MM.1S (cell line): Measurements from ENCODE around the gene EPHB1.

Source experiments
- DNase-seq: peaks from one replicate; pipeline ENCODE4 v3.0.0-alpha.2; 2015
- H2AFZ ChIP-seq: fragments of 300-600 bp; sonication (generic); 2 replicates; pipeline ENCODE4 v1.6.0; 2016; ENCODE audit warnings: antibody characterized with exemption, low read length
- H3F3A ChIP-seq: fragments of 300-600 bp; sonication (generic); 2 replicates; pipeline ENCODE4 v1.6.1; 2016; ENCODE audit warnings: mild to moderate bottlenecking, antibody characterized with exemption, low read length, moderate library complexity, mixed read lengths; ENCODE audit not compliant: insufficient read depth
- H3K27ac ChIP-seq: fragments of 300-600 bp; sonication (generic); 2 replicates; pipeline ENCODE4 v1.5.1; 2016; ENCODE audit warnings: mild to moderate bottlenecking, low read length
- H3K27me3 ChIP-seq: fragments of 300-600 bp; sonication (generic); replicated peaks from 2 replicates; pipeline ENCODE4 v1.6.0; 2016; ENCODE audit warnings: low read length; ENCODE audit not compliant: insufficient read depth
- H3K36me3 ChIP-seq: fragments of 300-600 bp; sonication (generic); replicated peaks from 2 replicates; pipeline ENCODE4 v1.6.1; 2016; ENCODE audit warnings: mild to moderate bottlenecking, low read length, mixed read lengths; ENCODE audit not compliant: insufficient read depth
- H3K4me1 ChIP-seq: fragments of 300-600 bp; sonication (generic); 2 replicates; pipeline ENCODE4 v1.6.1; 2016; ENCODE audit warnings: low read length, mixed read lengths
- H3K4me2 ChIP-seq: fragments of 300-600 bp; sonication (generic); 2 replicates; pipeline ENCODE4 v1.6.0; 2016; ENCODE audit warnings: low read depth, low read length
- H3K4me3 ChIP-seq: fragments of 300-600 bp; sonication (generic); 2 replicates; pipeline ENCODE4 v1.5.1; 2016; ENCODE audit warnings: low read length, mixed read lengths
- H3K79me2 ChIP-seq: fragments of 300-600 bp; sonication (generic); 2 replicates; pipeline ENCODE4 v1.6.1; 2016; ENCODE audit warnings: mixed run types, low read length, mixed read lengths
- H3K9ac ChIP-seq: fragments of 300-600 bp; sonication (generic); 2 replicates; pipeline ENCODE4 v1.6.1; 2016; ENCODE audit warnings: low read length, mixed read lengths
- H3K9me2 ChIP-seq: fragments of 300-600 bp; sonication (generic); replicated peaks from 2 replicates; pipeline ENCODE4 v1.6.1; 2016; ENCODE audit warnings: mild to moderate bottlenecking, low read length, mixed read lengths; ENCODE audit not compliant: insufficient read depth
- H3K9me3 ChIP-seq: fragments of 300-600 bp; sonication (generic); replicated peaks from 2 replicates; pipeline ENCODE4 v1.6.1; 2016; ENCODE audit warnings: mild to moderate bottlenecking, low read length, mixed read lengths; ENCODE audit not compliant: insufficient read depth
- H4K20me1 ChIP-seq: fragments of 300-600 bp; sonication (generic); 2 replicates; pipeline ENCODE4 v1.6.1; 2016; ENCODE audit warnings: mild to moderate bottlenecking, low read length, moderate library complexity, mixed read lengths; ENCODE audit not compliant: insufficient read depth
- CTCF ChIP-seq: fragments of 300-600 bp; sonication (generic); IDR thresholded peaks from 2 replicates; pipeline ENCODE4 v1.5.1; 2016; ENCODE audit warnings: antibody characterized with exemption, low read length, mixed read lengths
- EZH2 ChIP-seq: fragments of 300-600 bp; sonication (generic); optimal IDR thresholded peaks from 2 replicates; pipeline ENCODE3; 2017; ENCODE audit warnings: low read depth, mild to moderate bottlenecking, antibody characterized with exemption, low read length, mixed read lengths
- EZH2phosphoT487 ChIP-seq: fragments of 300-600 bp; sonication (generic); IDR thresholded peaks from 2 replicates; pipeline ENCODE4 v1.6.1; 2018; ENCODE audit warnings: antibody characterized with exemption, low read length

EPHB1 gene

GRCh38 chr3:134908271-134908670 lies 113.2 kb downstream of the EPHB1 start:
- Histone ChIP-seq H3K27ac (no peak overlapping the region), H3K4me3 (no peak overlapping the region), H3K79me2 (no peaks in the 10 kb centered on the region), H4K20me1 (no peaks in the 10 kb centered on the region), H3K9ac (no peak overlapping the region), H3K9me2 (no peaks in the 10 kb centered on the region), H2AFZ (no peak overlapping the region), H3K4me1 (no peaks in the 10 kb centered on the region), H3K27me3 (no peaks in the 10 kb centered on the region), H3K9me3 (no peaks in the 10 kb centered on the region), H3F3A (no peaks in the 10 kb centered on the region), H3K4me2 (no peak overlapping the region), H3K36me3 (no peaks in the 10 kb centered on the region)
- TF ChIP-seq CTCF (no peak), EZH2 (no peak), EZH2phosphoT487 (no peak)
- DNase-seq: no peak

- Histone ChIP-seq H3K79me2 (no peaks in the 10 kb centered on the region), H3K27me3 (no peaks in the 10 kb centered on the region), H3K9ac (no peak overlapping the region), H2AFZ (no peak overlapping the region), H4K20me1 (no peaks in the 10 kb centered on the region), H3F3A (no peaks in the 10 kb centered on the region), H3K4me2 (no peak overlapping the region), H3K27ac (no peak overlapping the region), H3K36me3 (no peaks in the 10 kb centered on the region), H3K9me3 (no peaks in the 10 kb centered on the region), H3K4me1 (no peaks in the 10 kb centered on the region), H3K9me2 (no peaks in the 10 kb centered on the region), H3K4me3 (no peak overlapping the region)
- TF ChIP-seq CTCF (no peak), EZH2phosphoT487 (no peak), EZH2 (no peak)
- DNase-seq: no peak
Observed at GRCh38 chr3:134910026-134910425, 115.0 kb downstream of the EPHB1 start.

- no peak overlapping the region for H2AFZ ChIP-seq
- no peaks in the 10 kb centered on the region for H4K20me1 ChIP-seq
- H3K4me3 ChIP-seq: no peak overlapping the region
- DNase-seq: no peak
- no peak overlapping the region for H3K9ac ChIP-seq
- H3K27me3 ChIP-seq: no peaks in the 10 kb centered on the region
- no peaks in the 10 kb centered on the region for H3K79me2 ChIP-seq
- no peak overlapping the region for H3K27ac ChIP-seq
- no peak overlapping the region for H3K4me2 ChIP-seq
- H3K9me2 ChIP-seq: no peaks in the 10 kb centered on the region
- H3F3A ChIP-seq: no peaks in the 10 kb centered on the region
- no peaks in the 10 kb centered on the region for H3K4me1 ChIP-seq
- no peaks in the 10 kb centered on the region for H3K36me3 ChIP-seq
- H3K9me3 ChIP-seq: no peaks in the 10 kb centered on the region
- no peak for TF ChIP-seq CTCF
- no peak for TF ChIP-seq EZH2
- no peak for TF ChIP-seq EZH2phosphoT487
Observed at GRCh38 chr3:134911586-134912548, 116.8 kb downstream of the EPHB1 start.
